Tibial artery (tissue), 4 donors: ENCODE data around the gene TTC21A.

Experiments
- DNase-seq, 2 donors: peaks; one replicate each; pipeline ENCODE4 v3.0.0-alpha.2; 2019
- H3K27ac ChIP-seq, 2 donors: fragments of 200-600 bp; sonication (generic) in 1 of 2; 1 replicate in 1 of 2; 2 replicates in 1 of 2; pipeline ENCODE4 v1.5.1; 2018 to 2019; ENCODE audit warnings: mild to moderate bottlenecking in 1 of 2
- H3K27me3 ChIP-seq, 2 donors: fragments of 200-600 bp; sonication (generic) in 1 of 2; one replicate each; pipeline versions ENCODE4 v1.5.1 to v1.6.0; 2016 to 2019
- H3K36me3 ChIP-seq, 3 donors: fragments of 200-600 bp; sonication (generic) in 2 of 3; one replicate each; pipeline ENCODE4 v1.5.1; 2016 to 2019; ENCODE audit warnings: mild to moderate bottlenecking in 2 of 3
- H3K4me1 ChIP-seq, 4 donors: fragments of 200-600 bp; sonication (generic) in 2 of 4; 1 replicate in 3 of 4; 2 replicates in 1 of 4; pipeline ENCODE4 v1.5.1; 2016 to 2019
- H3K4me3 ChIP-seq, 2 donors: fragments of 200-600 bp; sonication (generic) in 1 of 2; 1 replicate in 1 of 2; 2 replicates in 1 of 2; pipeline ENCODE4 v1.5.1; 2018 to 2019; ENCODE audit warnings: mild to moderate bottlenecking in 2 of 2
- H3K9me3 ChIP-seq, 3 donors: fragments of 200-600 bp; sonication (generic) in 1 of 3; one replicate each; pipeline ENCODE4 v1.5.1; 2016 to 2019
- intact Hi-C: fragments of 100-400 bp; cut with DNase I; formaldehyde crosslinking; loops from one replicate; pipeline ENCODE4 v1.15.0; 2023; ENCODE audit warnings: low total_unique reads
- TF ChIP-seq, protein P1 (sequence below), 2 experiments: fragments of 200-600 bp in 1 of 2; fragments of 450-650 bp in 1 of 2; IDR thresholded peaks; one replicate each; pipeline ENCODE4 v1.5.1; 2017 to 2019; ENCODE audit warnings: antibody characterized with exemption in 2 of 2, mild to moderate bottlenecking in 1 of 2, moderate library complexity in 1 of 2

TTC21A gene

DNA sequence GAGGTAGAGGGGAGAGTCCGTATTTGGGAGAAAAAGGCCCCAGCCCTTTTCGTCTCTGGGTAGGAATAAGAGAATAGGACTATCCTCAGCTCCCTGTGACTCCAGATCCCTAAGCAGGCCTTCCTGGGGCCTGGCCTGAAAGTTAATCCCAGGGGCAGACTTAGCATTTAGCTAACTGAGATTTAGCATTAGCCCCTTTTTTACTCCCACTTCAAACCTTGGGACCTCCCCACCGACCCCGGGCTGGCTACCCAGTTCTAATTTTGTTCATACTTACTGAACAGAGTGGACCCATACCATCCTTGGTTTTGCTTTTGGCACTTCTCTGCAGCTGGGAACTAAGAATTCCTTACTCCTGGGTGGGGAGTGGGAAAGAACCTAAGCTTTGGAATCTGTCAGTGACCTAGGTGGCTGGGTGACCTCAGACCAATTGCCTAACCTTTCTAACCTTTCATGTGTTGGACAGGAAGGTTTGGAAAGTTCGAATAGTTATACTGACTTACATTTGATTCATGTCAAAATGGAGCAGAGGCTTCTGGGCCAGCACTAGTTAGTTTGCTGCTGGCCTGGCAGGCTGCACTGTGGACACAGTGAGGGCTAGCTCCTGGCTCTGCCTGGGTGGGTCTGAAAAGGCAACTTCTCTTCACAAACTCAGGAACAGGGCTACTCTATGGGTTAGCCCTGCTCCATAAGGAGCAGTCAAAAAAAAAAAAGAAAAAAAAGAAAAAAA is 11.6 kb downstream of the TTC21A start:
- intact Hi-C loops, result no loop called here
- no peak overlapping the region for H3K27ac ChIP-seq
- no peaks in the 10 kb centered on the region for H3K27me3 ChIP-seq
- H3K9me3 ChIP-seq, result no peaks in the 10 kb centered on the region
- H3K4me1 ChIP-seq, result no peaks in the 10 kb centered on the region
- H3K36me3 ChIP-seq, result peaks cover 0 to 50% (median 17%) of the 10 kb centered on the region in 3 donors
- DNase-seq, result no peak
- TF ChIP-seq, protein P1, sequence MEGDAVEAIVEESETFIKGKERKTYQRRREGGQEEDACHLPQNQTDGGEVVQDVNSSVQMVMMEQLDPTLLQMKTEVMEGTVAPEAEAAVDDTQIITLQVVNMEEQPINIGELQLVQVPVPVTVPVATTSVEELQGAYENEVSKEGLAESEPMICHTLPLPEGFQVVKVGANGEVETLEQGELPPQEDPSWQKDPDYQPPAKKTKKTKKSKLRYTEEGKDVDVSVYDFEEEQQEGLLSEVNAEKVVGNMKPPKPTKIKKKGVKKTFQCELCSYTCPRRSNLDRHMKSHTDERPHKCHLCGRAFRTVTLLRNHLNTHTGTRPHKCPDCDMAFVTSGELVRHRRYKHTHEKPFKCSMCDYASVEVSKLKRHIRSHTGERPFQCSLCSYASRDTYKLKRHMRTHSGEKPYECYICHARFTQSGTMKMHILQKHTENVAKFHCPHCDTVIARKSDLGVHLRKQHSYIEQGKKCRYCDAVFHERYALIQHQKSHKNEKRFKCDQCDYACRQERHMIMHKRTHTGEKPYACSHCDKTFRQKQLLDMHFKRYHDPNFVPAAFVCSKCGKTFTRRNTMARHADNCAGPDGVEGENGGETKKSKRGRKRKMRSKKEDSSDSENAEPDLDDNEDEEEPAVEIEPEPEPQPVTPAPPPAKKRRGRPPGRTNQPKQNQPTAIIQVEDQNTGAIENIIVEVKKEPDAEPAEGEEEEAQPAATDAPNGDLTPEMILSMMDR (IDR thresholded peaks at IDR 0.05), result no peak
- H3K4me3 ChIP-seq, result no peak overlapping the region

DNA sequence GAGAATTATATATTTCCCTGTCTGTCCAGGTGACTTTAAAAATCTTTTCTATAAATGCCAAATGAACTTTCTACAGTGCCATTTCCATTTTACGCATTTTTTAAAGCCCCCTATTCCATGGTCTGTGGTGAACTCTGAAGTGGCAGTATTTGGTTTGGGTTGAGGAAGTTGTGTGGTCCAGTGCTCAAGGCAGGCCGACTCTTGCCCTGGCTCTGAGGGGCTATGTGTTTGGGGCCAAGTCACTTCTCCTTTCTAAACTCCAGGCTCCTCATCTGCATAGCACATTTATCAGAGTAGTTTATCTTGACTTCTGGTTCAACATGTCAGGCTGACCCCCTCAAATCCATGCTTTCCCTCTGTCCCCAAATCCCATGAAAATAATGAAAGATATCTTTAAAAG is 14.1 kb downstream of the TTC21A start:
- no peaks in the 10 kb centered on the region for H3K27me3 ChIP-seq
- intact Hi-C loops, result no loop called here
- H3K4me3 ChIP-seq, result no peak overlapping the region
- H3K36me3 ChIP-seq, result peaks cover 0 to 43% (median 17%) of the 10 kb centered on the region in 3 donors
- TF ChIP-seq, protein P1 (IDR thresholded peaks at IDR 0.05), result no peak
- no peak overlapping the region for H3K27ac ChIP-seq
- H3K9me3 ChIP-seq, result no peaks in the 10 kb centered on the region
- DNase-seq, result no peak
- H3K4me1 ChIP-seq, result peaks cover 0 to 15% (median 12%) of the 10 kb centered on the region in 4 donors

DNA sequence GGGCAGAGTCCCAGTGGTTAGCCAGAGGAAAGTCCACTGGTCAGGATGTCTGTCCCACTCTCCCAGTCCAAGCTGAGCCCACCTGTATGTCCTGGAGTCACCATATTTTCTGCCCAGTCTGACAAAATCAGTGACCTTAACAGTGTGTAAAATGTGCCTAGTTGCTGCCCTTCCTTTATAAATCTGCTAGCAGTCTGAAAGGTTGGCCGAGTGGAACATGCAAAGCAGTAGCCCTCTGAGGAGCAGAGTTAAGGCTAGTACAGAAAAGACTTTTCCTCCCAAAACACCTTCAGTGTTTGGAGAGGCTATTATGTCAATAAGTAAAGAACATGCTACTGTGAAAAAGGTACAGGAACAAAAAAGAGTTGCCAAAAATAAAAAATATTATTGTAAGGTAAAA is 15.3 kb downstream of the TTC21A start:
- intact Hi-C loops, result no loop called here
- DNase-seq, result no peak
- H3K36me3 ChIP-seq, result peaks cover 0 to 36% (median 16%) of the 10 kb centered on the region in 3 donors
- H3K27ac ChIP-seq, result no peak overlapping the region
- peaks cover 0 to 17% (median 13%) of the 10 kb centered on the region in 4 donors for H3K4me1 ChIP-seq
- H3K9me3 ChIP-seq, result no peaks in the 10 kb centered on the region
- TF ChIP-seq, protein P1 (IDR thresholded peaks at IDR 0.05), result no peak
- H3K4me3 ChIP-seq, result no peak overlapping the region
- H3K27me3 ChIP-seq, result no peaks in the 10 kb centered on the region

DNA sequence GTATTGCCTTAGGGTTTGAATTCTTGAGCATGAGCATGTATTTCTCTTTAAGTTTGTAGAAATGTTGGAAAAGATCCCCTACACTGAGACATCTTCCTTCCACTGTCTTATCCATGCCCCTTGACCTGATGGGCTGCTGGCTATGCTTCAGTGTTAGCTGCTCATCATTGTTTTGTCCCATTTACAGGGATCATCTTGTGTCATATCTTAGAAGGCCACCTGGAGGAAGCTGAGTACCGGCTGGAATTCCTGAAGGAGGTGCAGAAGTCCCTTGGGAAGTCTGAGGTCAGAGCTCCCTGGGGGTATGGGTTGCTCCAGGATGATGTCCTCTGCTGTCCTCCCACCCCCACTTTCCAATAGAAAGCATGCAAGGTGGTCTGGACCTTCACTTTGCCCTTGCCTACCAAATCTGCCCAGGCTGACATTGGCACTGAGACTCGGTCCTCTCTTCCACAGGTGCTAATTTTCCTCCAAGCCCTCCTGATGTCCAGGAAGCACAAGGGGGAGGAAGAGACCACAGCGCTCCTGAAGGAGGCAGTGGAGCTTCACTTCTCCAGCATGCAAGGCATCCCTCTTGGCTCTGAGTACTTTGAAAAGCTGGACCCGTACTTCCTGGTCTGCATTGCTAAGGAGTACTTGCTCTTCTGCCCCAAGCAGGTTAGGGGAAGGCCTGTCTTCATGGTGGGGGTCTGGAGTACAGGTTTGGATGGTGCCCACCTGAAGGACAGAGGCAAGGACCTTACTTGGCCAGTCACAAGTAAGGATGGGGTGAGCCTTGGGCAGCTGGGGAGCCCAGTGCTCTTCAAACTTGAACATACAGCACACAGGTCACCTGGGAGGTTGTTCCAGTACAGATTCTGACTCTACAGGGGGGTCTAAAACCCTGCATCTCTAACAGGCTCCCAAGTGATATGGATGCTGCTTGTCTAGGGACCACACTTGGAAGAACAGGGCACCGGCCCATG is 17.7 kb downstream of the TTC21A start:
- TF ChIP-seq, protein P1 (IDR thresholded peaks at IDR 0.05), result peak; percentile 46 to 54
- Histone ChIP-seq H3K36me3 (peaks cover 0 to 16% (median 5%) of the 10 kb centered on the region in 3 donors), H3K4me1 (peaks cover 0 to 17% (median 13%) of the 10 kb centered on the region in 4 donors), H3K4me3 (no peak overlapping the region), H3K9me3 (no peaks in the 10 kb centered on the region), H3K27ac (peak overlapping the region in 1 of 2 donors; percentile 52), H3K27me3 (no peaks in the 10 kb centered on the region)
- intact Hi-C loops, result loop anchor here (2.0 to 5.0 kb wide), 2 partner anchors 67 to 168 kb away; partner anchors contain the start of gene XIRP1
- peak in 1 of 2 donors; percentile 66 for DNase-seq

DNA sequence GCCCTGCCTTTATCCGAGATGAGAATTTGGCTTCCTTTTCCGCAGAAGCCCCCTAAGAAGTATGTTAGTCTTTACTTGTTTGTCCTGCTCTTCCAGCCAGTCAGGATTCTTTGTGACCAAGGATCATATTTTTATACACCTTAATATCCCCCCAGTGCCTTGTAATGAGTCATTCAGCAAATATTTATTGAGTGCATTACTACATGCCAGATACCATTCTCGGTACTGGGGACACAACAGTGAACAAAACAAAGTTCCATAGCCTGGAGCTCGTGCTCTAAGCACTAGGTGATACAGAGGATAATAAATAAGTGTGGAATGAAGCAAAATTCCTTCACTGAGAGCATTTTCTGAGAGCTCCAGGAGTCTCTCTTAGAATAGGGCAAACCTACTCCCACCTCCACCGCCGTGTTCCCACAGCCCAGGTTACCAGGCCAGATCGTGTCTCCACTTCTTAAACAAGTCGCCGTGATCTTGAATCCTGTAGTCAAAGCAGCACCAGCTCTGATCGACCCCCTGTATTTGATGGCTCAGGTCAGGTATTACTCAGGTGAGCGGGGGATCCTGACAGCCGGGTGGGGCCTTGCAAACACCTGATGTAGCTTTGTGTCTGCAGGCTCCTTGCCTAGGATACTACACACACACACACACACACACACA is 18.5 kb downstream of the TTC21A start:
- no peak overlapping the region for H3K4me3 ChIP-seq
- DNase-seq, result no peak
- no peaks in the 10 kb centered on the region for H3K27me3 ChIP-seq
- TF ChIP-seq, protein P1 (IDR thresholded peaks at IDR 0.05), result no peak
- no peaks in the 10 kb centered on the region for H3K9me3 ChIP-seq
- peaks cover 0 to 17% (median 13%) of the 10 kb centered on the region in 4 donors for H3K4me1 ChIP-seq
- intact Hi-C loops, result loop anchor here (2.0 to 5.0 kb wide), 2 partner anchors 66 to 167 kb away; partner anchors contain the start of gene XIRP1
- H3K36me3 ChIP-seq, result peaks cover 0 to 12% (median 0%) of the 10 kb centered on the region in 3 donors
- peak overlapping the region in 1 of 2 donors; percentile 52 for H3K27ac ChIP-seq
